Gastroesophageal sphincter (tissue), 4 donors: ENCODE data around the gene U2SURP. TPM values are rescaled to one million over a fixed set of nuclear protein-coding genes. Genes with fewer than 3 reads are reported as not detected.

Experiments used
- ATAC-seq: fragments of 150-250 bp; one replicate; pipeline ENCODE4 v1.9.1; 2016; ENCODE audit warnings: mild to moderate bottlenecking, moderate library complexity
- H3K27ac ChIP-seq, 4 donors: fragments of 200-600 bp; sonication (generic) in 3 of 4; 1 replicate in 3 of 4; 2 replicates in 1 of 4; pipeline ENCODE4 v1.5.1; 2016 to 2019
- H3K27me3 ChIP-seq: fragments of 200-600 bp; sonication (generic); one replicate; pipeline ENCODE4 v1.5.1; 2019
- H3K36me3 ChIP-seq, 2 donors: fragments of 200-600 bp; sonication (generic); one replicate each; pipeline ENCODE4 v1.5.1; 2019; ENCODE audit warnings: control low read depth in 1 of 2
- H3K4me1 ChIP-seq, 3 donors: fragments of 200-600 bp; sonication (generic); 1 replicate in 2 of 3; 2 replicates in 1 of 3; pipeline ENCODE4 v1.5.1; 2016 to 2019; ENCODE audit warnings: control low read depth in 2 of 3
- H3K4me3 ChIP-seq, 2 donors: fragments of 200-600 bp; sonication (generic); one replicate each; pipeline ENCODE4 v1.5.1; 2019; ENCODE audit warnings: mild to moderate bottlenecking in 1 of 2, moderate library complexity in 1 of 2
- H3K9me3 ChIP-seq, 3 donors: fragments of 200-600 bp; sonication (generic); one replicate each; pipeline ENCODE4 v1.5.1; 2017 to 2019; ENCODE audit warnings: control low read depth in 2 of 3
- EP300 ChIP-seq: sonication (generic); formaldehyde crosslinking; IDR thresholded peaks from one replicate; pipeline ENCODE4 v1.6.1; 2017; ENCODE audit warnings: antibody characterized with exemption, mild to moderate bottlenecking
- POLR2A ChIP-seq, 2 donors: fragments of 450-650 bp; IDR thresholded peaks; one replicate each; pipeline ENCODE4 v1.6.1; 2017; ENCODE audit warnings: antibody characterized with exemption in 2 of 2, mild to moderate bottlenecking in 2 of 2, moderate library complexity in 1 of 2
- POLR2AphosphoS5 ChIP-seq: sonication (generic); formaldehyde crosslinking; IDR thresholded peaks from one replicate; pipeline ENCODE4 v1.6.1; 2017; ENCODE audit warnings: antibody characterized with exemption
- WGBS, 2 donors: methylation state at CpG; one replicate each; pipeline ENCODE4 v1.1.5; 2018; ENCODE audit warnings: low coverage in 1 of 2; 5-methylcytosine and 5-hydroxymethylcytosine counted together
- total RNA-seq, 4 donors: library from RNA; depleted of rRNA; stranded (reverse); fragments of >200 nt; gene quantifications; one replicate each; pipeline ENCODE4 v1.1.0, GENCODE V29; 2016
- TF ChIP-seq, protein P1 (sequence below), 4 experiments: fragments of 200-600 bp in 2 of 4; fragments of 450-650 bp in 2 of 4; sonication (generic) in 1 of 4; IDR thresholded peaks; one replicate each; pipeline ENCODE4 v1.5.1; 2017 to 2019; ENCODE audit warnings: antibody characterized with exemption in 4 of 4, mild to moderate bottlenecking in 2 of 4, moderate library complexity in 2 of 4

Gene U2SURP
- total RNA-seq, 4 donors from 2014 or later: 40.5 to 111 (median 60.4) TPM

DNA sequence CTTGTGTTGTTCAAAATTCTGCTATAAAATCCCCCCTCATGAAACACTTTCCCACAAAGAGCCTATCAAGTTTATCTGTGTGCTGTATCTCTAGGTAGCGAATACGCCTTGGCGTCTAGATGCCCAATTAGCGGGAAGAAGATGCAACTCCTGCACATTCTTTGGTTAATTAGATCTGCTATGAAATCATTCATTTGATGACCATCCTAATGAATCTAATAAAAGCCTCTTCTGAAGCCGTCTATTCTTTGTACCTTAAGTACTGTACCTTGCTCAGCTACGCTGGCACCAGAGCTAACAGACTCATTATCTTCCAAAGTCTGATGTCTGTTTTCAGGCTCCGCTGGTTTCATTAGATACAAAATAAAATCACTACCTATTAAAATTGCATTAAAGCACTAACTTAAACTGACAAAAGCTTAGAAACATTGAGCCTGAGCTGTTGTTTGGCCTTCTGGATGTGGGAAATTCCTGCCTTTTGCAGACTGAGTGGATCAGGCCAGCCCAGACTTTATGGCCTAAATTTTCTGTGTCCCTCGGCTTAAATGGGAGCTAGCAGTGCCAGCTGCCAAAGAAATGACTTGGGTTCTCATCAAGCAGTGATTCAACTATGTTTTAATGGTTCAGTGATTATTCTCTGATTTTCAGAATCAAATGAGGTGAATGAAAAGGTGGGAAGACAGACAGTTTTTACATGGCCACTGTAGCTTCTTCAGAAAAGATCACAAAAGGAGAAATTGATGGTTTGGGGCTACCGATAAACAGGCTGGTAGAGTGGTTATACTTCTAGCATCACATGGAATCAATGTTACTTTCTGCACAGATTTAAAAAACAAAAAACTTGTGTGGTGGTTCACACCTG lies 89.8 kb downstream of the U2SURP start:
- Histone ChIP-seq H3K36me3 (no peaks in the 10 kb centered on the region), H3K27me3 (peaks cover 4% of the 10 kb centered on the region), H3K4me3 (no peak overlapping the region), H3K4me1 (no peaks in the 10 kb centered on the region), H3K27ac (no peak overlapping the region), H3K9me3 (no peaks in the 10 kb centered on the region)
- ATAC-seq: no peak
- WGBS, 2 donors: 86 to 94% methylated on average over 7 to 9 of the region's 9 CpGs
- TF ChIP-seq EP300 (no peak), POLR2AphosphoS5 (no peak), POLR2A (IDR thresholded peaks at IDR 0.05) (no peak)
- TF ChIP-seq, protein P1, sequence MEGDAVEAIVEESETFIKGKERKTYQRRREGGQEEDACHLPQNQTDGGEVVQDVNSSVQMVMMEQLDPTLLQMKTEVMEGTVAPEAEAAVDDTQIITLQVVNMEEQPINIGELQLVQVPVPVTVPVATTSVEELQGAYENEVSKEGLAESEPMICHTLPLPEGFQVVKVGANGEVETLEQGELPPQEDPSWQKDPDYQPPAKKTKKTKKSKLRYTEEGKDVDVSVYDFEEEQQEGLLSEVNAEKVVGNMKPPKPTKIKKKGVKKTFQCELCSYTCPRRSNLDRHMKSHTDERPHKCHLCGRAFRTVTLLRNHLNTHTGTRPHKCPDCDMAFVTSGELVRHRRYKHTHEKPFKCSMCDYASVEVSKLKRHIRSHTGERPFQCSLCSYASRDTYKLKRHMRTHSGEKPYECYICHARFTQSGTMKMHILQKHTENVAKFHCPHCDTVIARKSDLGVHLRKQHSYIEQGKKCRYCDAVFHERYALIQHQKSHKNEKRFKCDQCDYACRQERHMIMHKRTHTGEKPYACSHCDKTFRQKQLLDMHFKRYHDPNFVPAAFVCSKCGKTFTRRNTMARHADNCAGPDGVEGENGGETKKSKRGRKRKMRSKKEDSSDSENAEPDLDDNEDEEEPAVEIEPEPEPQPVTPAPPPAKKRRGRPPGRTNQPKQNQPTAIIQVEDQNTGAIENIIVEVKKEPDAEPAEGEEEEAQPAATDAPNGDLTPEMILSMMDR (IDR thresholded peaks at IDR 0.05): no peak

DNA sequence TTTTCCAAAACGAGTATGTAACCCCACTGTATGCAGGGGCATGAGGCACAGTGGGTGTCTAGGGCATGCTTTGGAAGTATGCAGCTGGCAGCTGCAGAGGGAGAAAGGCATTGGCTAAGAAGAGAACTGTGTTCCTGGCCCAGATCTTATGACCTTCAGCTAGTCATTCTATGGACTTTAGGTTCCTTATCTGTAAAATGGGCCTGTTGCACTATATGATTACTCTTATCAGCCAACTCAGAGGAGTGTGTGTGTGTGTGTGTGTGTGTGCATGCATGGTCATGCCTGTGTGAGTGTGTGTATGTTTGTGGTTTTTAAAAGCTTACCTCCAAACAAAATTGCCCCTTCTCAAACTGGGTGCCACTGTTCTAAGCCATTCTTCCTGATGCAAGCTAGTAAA lies 90.8 kb downstream of the U2SURP start:
- H3K4me1 ChIP-seq: no peaks in the 10 kb centered on the region
- H3K27me3 ChIP-seq: peaks cover 4% of the 10 kb centered on the region
- no peaks in the 10 kb centered on the region for H3K36me3 ChIP-seq
- no peak for TF ChIP-seq POLR2AphosphoS5
- TF ChIP-seq, protein P1 (IDR thresholded peaks at IDR 0.05): no peak
- TF ChIP-seq POLR2A (IDR thresholded peaks at IDR 0.05): no peak
- no peak for TF ChIP-seq EP300
- no peaks in the 10 kb centered on the region for H3K9me3 ChIP-seq
- 92 to 100% methylated on average over 1 of the region's 1 CpG for WGBS, 2 donors
- no peak for ATAC-seq
- H3K4me3 ChIP-seq: no peak overlapping the region
- H3K27ac ChIP-seq: no peak overlapping the region

DNA sequence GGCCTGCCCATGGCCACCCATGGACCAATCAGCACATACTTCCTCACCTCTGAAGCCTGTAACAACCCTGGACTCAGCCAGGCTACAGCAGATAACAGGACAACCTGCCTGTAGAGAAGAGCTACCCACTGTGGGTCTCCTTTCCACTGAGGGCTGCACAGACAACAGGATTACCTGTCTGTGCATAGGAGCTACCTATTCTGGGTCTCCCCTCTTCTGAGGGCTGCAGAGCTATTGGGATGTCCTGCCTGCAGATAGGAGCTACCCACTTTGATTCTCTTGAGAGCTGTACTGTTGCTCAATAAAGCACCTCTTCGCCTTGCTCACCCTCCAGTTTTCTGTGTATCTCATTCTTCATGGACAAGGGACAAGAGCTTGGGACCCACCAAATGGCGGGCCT lies 94.4 kb downstream of the U2SURP start:
- TF ChIP-seq POLR2AphosphoS5: no peak
- no peak for TF ChIP-seq POLR2A (IDR thresholded peaks at IDR 0.05)
- TF ChIP-seq, protein P1 (IDR thresholded peaks at IDR 0.05): no peak
- no peak for TF ChIP-seq EP300
- Histone ChIP-seq H3K4me3 (no peak overlapping the region), H3K4me1 (no peaks in the 10 kb centered on the region), H3K36me3 (no peaks in the 10 kb centered on the region), H3K27me3 (peaks cover 4% of the 10 kb centered on the region), H3K27ac (no peak overlapping the region), H3K9me3 (no peaks in the 10 kb centered on the region)
- WGBS, 2 donors: 93% methylated on average over 2 of the region's 2 CpGs; no CpG with 5 or more reads in 1 of the 2 donors
- ATAC-seq: no peak

DNA sequence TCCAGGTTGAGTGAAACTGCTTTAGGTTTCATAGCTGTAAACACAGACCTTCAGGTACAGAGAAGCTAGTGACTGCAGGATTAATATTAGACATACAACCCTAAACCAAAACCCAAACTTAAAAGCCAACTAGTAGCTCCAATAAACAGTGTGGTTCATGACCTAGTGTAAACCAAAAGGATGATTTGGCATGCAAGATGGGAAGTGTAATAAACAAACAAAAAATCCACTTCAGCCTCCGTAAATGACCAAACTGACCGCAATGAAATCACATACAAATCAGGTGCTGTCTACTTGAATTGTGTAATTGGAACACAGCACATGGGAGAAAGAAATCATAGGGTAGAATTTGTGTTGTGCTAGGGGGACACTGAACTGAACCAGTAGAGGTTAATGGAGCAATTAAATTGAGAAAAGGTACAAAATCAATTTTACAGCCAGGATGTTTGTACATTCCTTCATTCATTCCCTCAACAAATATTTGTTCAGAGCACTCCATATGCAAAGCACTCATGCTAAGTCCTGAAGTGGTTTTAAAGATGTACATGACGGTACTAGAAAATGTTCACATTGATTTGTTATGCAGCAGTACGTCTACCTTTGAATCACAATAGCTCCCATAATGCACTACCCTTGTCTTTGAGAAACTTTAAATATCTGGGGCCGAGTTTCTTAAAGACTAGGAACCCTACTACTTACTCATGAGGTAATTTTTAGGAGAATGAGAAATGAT lies 96.8 kb downstream of the U2SURP start:
- ATAC-seq: no peak
- H3K9me3 ChIP-seq: no peaks in the 10 kb centered on the region
- 86 to 94% methylated on average over 5 of the region's 5 CpGs for WGBS, 2 donors
- TF ChIP-seq, protein P1 (IDR thresholded peaks at IDR 0.05): no peak
- TF ChIP-seq POLR2A (IDR thresholded peaks at IDR 0.05): no peak
- TF ChIP-seq POLR2AphosphoS5: no peak
- no peak for TF ChIP-seq EP300
- H3K4me1 ChIP-seq: no peaks in the 10 kb centered on the region
- no peak overlapping the region for H3K4me3 ChIP-seq
- no peaks in the 10 kb centered on the region for H3K36me3 ChIP-seq
- H3K27ac ChIP-seq: no peak overlapping the region
- peaks cover 4% of the 10 kb centered on the region for H3K27me3 ChIP-seq
